GM19025 (cell line): ENCODE results near the gene PPIE.
A peak's percentile ranks its signal among the peaks of the same experiment; 100 is the strongest.
"Not testable (repeated sequence)": the region's sequence is repeated elsewhere in the genome, so short reads cannot be mapped to it uniquely, and the experiment has no call there.

ENCODE experiments used
- ATAC-seq: cut with Tn5 transposase; IDR thresholded peaks from one replicate; pipeline ENCODE4 v1.9.1; 2021; ENCODE audit warnings: mild to moderate bottlenecking, low read depth, moderate library complexity; ENCODE audit not compliant: unreplicated experiment

The PPIE gene

GRCh38 chr1:39776886-39777285 lies 38.2 kb downstream of the PPIE start:
- no peak for ATAC-seq

GRCh38 chr1:39777306-39777705 lies 38.6 kb downstream of the PPIE start:
- no peak for ATAC-seq

GRCh38 chr1:39777896-39778295 lies 39.2 kb downstream of the PPIE start:
- ATAC-seq: not testable (repeated sequence)

GRCh38 chr1:39778463-39779099 lies 39.9 kb downstream of the PPIE start:
- ATAC-seq: not testable (repeated sequence)

GRCh38 chr1:39779137-39779536 lies 40.5 kb downstream of the PPIE start:
- no peak for ATAC-seq

- ATAC-seq: no peak
These were observed 41.1 kb downstream of the PPIE start for GRCh38 chr1:39779821-39780220.

GRCh38 chr1:39781349-39781715 lies 42.6 kb downstream of the PPIE start:
- ATAC-seq: no peak

GRCh38 chr1:39782103-39782502 lies 43.4 kb downstream of the PPIE start:
- no peak for ATAC-seq

GRCh38 chr1:39782685-39783084 lies 44.0 kb downstream of the PPIE start:
- ATAC-seq: not testable (repeated sequence)

- ATAC-seq: not testable (repeated sequence)
These were observed 47.8 kb downstream of the PPIE start for GRCh38 chr1:39786303-39787107.

- not testable (repeated sequence) for ATAC-seq
These were observed 48.4 kb downstream of the PPIE start for GRCh38 chr1:39787108-39787375.

GRCh38 chr1:39787468-39787867 lies 48.8 kb downstream of the PPIE start:
- no peak for ATAC-seq

GRCh38 chr1:39787964-39788363 lies 49.3 kb downstream of the PPIE start:
- not testable (repeated sequence) for ATAC-seq

GRCh38 chr1:39788426-39788757 lies 49.7 kb downstream of the PPIE start:
- no peak for ATAC-seq

GRCh38 chr1:39788758-39789570 lies 50.3 kb downstream of the PPIE start, which contains the start of gene BMP8B:
BMP8B (minus strand) TSS chr1:39788865; CDS start chr1:39788485, 380 bp downstream.
- ATAC-seq: peak; percentile 70

GRCh38 chr1:39789571-39790110 lies 51.0 kb downstream of the PPIE start:
- ATAC-seq: no peak

GRCh38 chr1:39791838-39792237 lies 53.2 kb downstream of the PPIE start:
- no peak for ATAC-seq

- no peak for ATAC-seq
These were observed 57.0 kb downstream of the PPIE start for GRCh38 chr1:39795651-39796050.

- ATAC-seq: peak; percentile 90
These were observed 60.4 kb downstream of the PPIE start for GRCh38 chr1:39798859-39799769.
